Measurements from ENCODE around the gene COL18A1. TPM values are rescaled to one million over a fixed set of nuclear protein-coding genes. Genes with fewer than 3 reads are reported as not detected.

The COL18A1 gene
- total RNA-seq, 1 donor from 2014 or later = 52.6 TPM

GRCh38 chr21:45447821-45448220 lies 42.9 kb downstream of the COL18A1 start:
- H3K9ac ChIP-seq = no peak overlapping the region
- no peak overlapping the region for H3K27ac Mint-ChIP-seq
- H3K9me3 Mint-ChIP-seq = peaks cover 30% of the 10 kb centered on the region
- H3K27me3 ChIP-seq = no peaks in the 10 kb centered on the region
- H3K79me2 ChIP-seq (ENCODE audit: low read depth) = peaks cover 70% of the 10 kb centered on the region
- peaks cover 20% of the 10 kb centered on the region for H4K20me1 ChIP-seq (ENCODE audit: low read depth)
- DNase-seq (ENCODE audit: low spot score) = no peak
- H3K36me3 ChIP-seq = no peaks in the 10 kb centered on the region
- no peak overlapping the region for H3K4me3 Mint-ChIP-seq
- no peak overlapping the region for H3K4me2 ChIP-seq
- peaks cover 16% of the 10 kb centered on the region for H3F3A ChIP-seq (ENCODE audit: low read depth)
- peaks cover 2% of the 10 kb centered on the region for H3K27me3 Mint-ChIP-seq (ENCODE audit: insufficient read depth, low read depth)
- H3K4me1 ChIP-seq = no peaks in the 10 kb centered on the region
- no peaks in the 10 kb centered on the region for H3K9me3 ChIP-seq (ENCODE audit: low read depth)
- H2AFZ ChIP-seq (replicated peaks) = no peak overlapping the region
- TF ChIP-seq EZH2phosphoT487 (IDR thresholded peaks at IDR 0.05) = no peak
- TF ChIP-seq CTCF (IDR thresholded peaks at IDR 0.05) = no peak
- TF ChIP-seq EZH2 (IDR thresholded peaks at IDR 0.05) = no peak
- no peak overlapping the region for H3K4me3 ChIP-seq
- H3K36me3 Mint-ChIP-seq = peaks cover 28% of the 10 kb centered on the region
- no peak overlapping the region for H3K27ac ChIP-seq
- peaks cover under 1% of the 10 kb centered on the region for H3K4me1 Mint-ChIP-seq

DNA sequence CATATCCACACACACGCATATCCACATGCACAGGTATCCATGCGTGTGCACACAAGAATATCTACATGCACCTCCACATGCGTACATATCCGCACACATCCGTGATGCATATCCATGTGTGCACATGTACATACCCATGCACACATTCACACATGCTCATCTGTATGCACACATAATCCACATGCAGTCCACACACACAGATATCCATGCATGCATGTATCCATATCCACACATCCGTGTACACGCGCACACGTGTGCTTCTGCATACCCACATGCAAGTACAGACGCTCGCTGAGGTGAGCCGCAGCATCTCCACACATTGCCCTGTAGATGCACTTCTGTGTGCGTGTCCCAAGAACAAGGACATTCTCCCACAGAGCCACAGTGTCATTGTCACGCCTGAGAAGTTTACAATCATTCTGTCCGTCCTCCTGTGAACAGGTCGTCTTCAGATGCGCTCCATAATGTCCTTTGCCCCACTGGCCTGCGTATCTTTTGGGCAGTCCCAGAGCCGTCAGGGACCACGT lies 43.4 kb downstream of the COL18A1 start:
- Mint-ChIP-seq H3K4me1 (peaks cover 6% of the 10 kb centered on the region), H3K36me3 (peaks cover 28% of the 10 kb centered on the region), H3K4me3 (no peak overlapping the region), H3K9me3 (peaks cover 30% of the 10 kb centered on the region), H3K27ac (peak overlapping the region; percentile 22), H3K27me3 (ENCODE audit: insufficient read depth, low read depth) (peaks cover 6% of the 10 kb centered on the region)
- Histone ChIP-seq H3F3A (ENCODE audit: low read depth) (peaks cover 21% of the 10 kb centered on the region), H3K79me2 (ENCODE audit: low read depth) (peaks cover 72% of the 10 kb centered on the region), H3K4me3 (no peak overlapping the region), H3K27ac (no peak overlapping the region), H3K9ac (no peak overlapping the region), H2AFZ (replicated peaks) (no peak overlapping the region), H4K20me1 (ENCODE audit: low read depth) (peaks cover 25% of the 10 kb centered on the region), H3K36me3 (no peaks in the 10 kb centered on the region), H3K9me3 (ENCODE audit: low read depth) (no peaks in the 10 kb centered on the region), H3K4me2 (no peak overlapping the region), H3K27me3 (no peaks in the 10 kb centered on the region), H3K4me1 (no peaks in the 10 kb centered on the region)
- no peak for DNase-seq (ENCODE audit: low spot score)
- TF ChIP-seq EZH2phosphoT487 (IDR thresholded peaks at IDR 0.05) = no peak
- TF ChIP-seq CTCF (IDR thresholded peaks at IDR 0.05) = no peak
- TF ChIP-seq EZH2 (IDR thresholded peaks at IDR 0.05) = no peak

- no peak overlapping the region for H3K27ac Mint-ChIP-seq
- H3K4me1 Mint-ChIP-seq = peaks cover 6% of the 10 kb centered on the region
- peaks cover 29% of the 10 kb centered on the region for H4K20me1 ChIP-seq (ENCODE audit: low read depth)
- H3F3A ChIP-seq (ENCODE audit: low read depth) = peaks cover 21% of the 10 kb centered on the region
- DNase-seq (ENCODE audit: low spot score) = no peak
- no peaks in the 10 kb centered on the region for H3K27me3 ChIP-seq
- peaks cover 25% of the 10 kb centered on the region for H3K9me3 Mint-ChIP-seq
- no peak overlapping the region for H2AFZ ChIP-seq (replicated peaks)
- H3K27me3 Mint-ChIP-seq (ENCODE audit: insufficient read depth, low read depth) = peaks cover 6% of the 10 kb centered on the region
- H3K79me2 ChIP-seq (ENCODE audit: low read depth) = peaks cover 72% of the 10 kb centered on the region
- TF ChIP-seq CTCF (IDR thresholded peaks at IDR 0.05) = no peak
- TF ChIP-seq EZH2 (IDR thresholded peaks at IDR 0.05) = no peak
- no peak for TF ChIP-seq EZH2phosphoT487 (IDR thresholded peaks at IDR 0.05)
- no peak overlapping the region for H3K4me2 ChIP-seq
- H3K4me3 ChIP-seq = no peak overlapping the region
- no peak overlapping the region for H3K9ac ChIP-seq
- H3K36me3 Mint-ChIP-seq = peaks cover 26% of the 10 kb centered on the region
- H3K9me3 ChIP-seq (ENCODE audit: low read depth) = no peaks in the 10 kb centered on the region
- H3K4me3 Mint-ChIP-seq = no peak overlapping the region
- H3K36me3 ChIP-seq = no peaks in the 10 kb centered on the region
- H3K27ac ChIP-seq = no peak overlapping the region
- no peaks in the 10 kb centered on the region for H3K4me1 ChIP-seq
These were observed 44.1 kb downstream of the COL18A1 start for GRCh38 chr21:45448810-45449657.
